Esophagus muscularis mucosa (tissue), 3 donors: ENCODE results near the gene AP2A1.

Source experiments
- CTCF ChIP-seq, 3 experiments: fragments of 200-600 bp in 2 of 3; fragments of 450-650 bp in 1 of 3; sonication (generic) in 2 of 3; IDR thresholded peaks; one replicate each; pipeline ENCODE4 v1.5.1; 2017 to 2019; ENCODE audit warnings: antibody characterized with exemption in 3 of 3, mild to moderate bottlenecking in 2 of 3, moderate library complexity in 1 of 3
- POLR2A ChIP-seq: fragments of 450-650 bp; IDR thresholded peaks from one replicate; pipeline ENCODE4 v1.6.1; 2017; ENCODE audit warnings: antibody characterized with exemption, moderate library complexity, mild to moderate bottlenecking, low read depth

GRCh38 chr19:49773663-49774350 lies 7.0 kb downstream of the AP2A1 start:
- TF ChIP-seq CTCF (IDR thresholded peaks at IDR 0.05), result no peak
- TF ChIP-seq POLR2A, result no peak
